H9 (cell line): Measurements from ENCODE around the gene FSTL4. TPM values are rescaled to one million over a fixed set of nuclear protein-coding genes. Genes with fewer than 3 reads are reported as not detected.

Source experiments
- DNase-seq: peaks from one replicate; pipeline ENCODE4 v3.0.0-alpha.2; 2017
- H2AFZ ChIP-seq: one replicate; pipeline ENCODE4 v1.6.1; 2013; ENCODE audit warnings: mild to moderate bottlenecking, low read length, control low read depth, moderate library complexity
- H2AK5ac ChIP-seq: 2 replicates; pipeline ENCODE4 v1.6.1; 2013; ENCODE audit warnings: low read length, control low read depth, mixed read lengths; ENCODE audit not compliant: insufficient read length
- H2BK120ac ChIP-seq: one replicate; pipeline ENCODE4 v1.6.1; 2013; ENCODE audit warnings: low read depth, mild to moderate bottlenecking, low read length, control low read depth, inconsistent platforms; ENCODE audit not compliant: poor library complexity, severe bottlenecking
- H2BK12ac ChIP-seq: 2 replicates; pipeline ENCODE4 v1.6.1; 2013; ENCODE audit warnings: low read length, control low read depth, mixed read lengths, low read depth; ENCODE audit not compliant: insufficient read length
- H2BK15ac ChIP-seq: 2 replicates; pipeline ENCODE4 v1.6.1; 2013; ENCODE audit warnings: low read depth, low read length, control low read depth
- H2BK20ac ChIP-seq: one replicate; pipeline ENCODE4 v1.6.1; 2013; ENCODE audit warnings: low read depth, mild to moderate bottlenecking, low read length, control low read depth, inconsistent platforms; ENCODE audit not compliant: poor library complexity, severe bottlenecking
- H2BK5ac ChIP-seq: 2 replicates; pipeline ENCODE4 v1.6.1; 2013; ENCODE audit warnings: low read length, control low read depth, mixed read lengths; ENCODE audit not compliant: insufficient read length
- H3K14ac ChIP-seq: 2 replicates; pipeline ENCODE4 v1.6.1; 2013; ENCODE audit warnings: low read length, control low read depth; ENCODE audit not compliant: insufficient read depth
- H3K18ac ChIP-seq: 2 replicates; pipeline ENCODE4 v1.6.1; 2013; ENCODE audit warnings: low read depth, mild to moderate bottlenecking, mixed read lengths, low read length, control low read depth; ENCODE audit not compliant: insufficient read length
- H3K23ac ChIP-seq: 2 replicates; pipeline ENCODE4 v1.6.1; 2013; ENCODE audit warnings: low read length, control low read depth, mixed read lengths, low read depth; ENCODE audit not compliant: insufficient read length
- H3K23me2 ChIP-seq: 2 replicates; pipeline ENCODE4 v1.6.1; 2013; ENCODE audit warnings: low read depth, mild to moderate bottlenecking, mixed read lengths, low read length, control low read depth; ENCODE audit not compliant: insufficient read length, poor library complexity, severe bottlenecking
- H3K27ac ChIP-seq: 2 replicates; pipeline ENCODE4 v1.5.1; 2013; ENCODE audit warnings: low read length, control low read depth, mixed read lengths, low read depth; ENCODE audit not compliant: insufficient read length
- H3K27me3 ChIP-seq: 2 replicates; pipeline ENCODE4 v1.6.1; 2013; ENCODE audit warnings: low read length, control low read depth, inconsistent platforms; ENCODE audit not compliant: insufficient read depth
- H3K4ac ChIP-seq: 2 replicates; pipeline ENCODE4 v1.6.1; 2013; ENCODE audit warnings: low read depth, mild to moderate bottlenecking, control low read depth, inconsistent platforms, low read length, moderate library complexity
- H3K4me1 ChIP-seq: 2 replicates; pipeline ENCODE4 v1.6.1; 2013; ENCODE audit warnings: low read length, control low read depth, inconsistent platforms; ENCODE audit not compliant: insufficient read depth
- H3K4me2 ChIP-seq: 2 replicates; pipeline ENCODE4 v1.6.1; 2013; ENCODE audit warnings: low read length, control low read depth, mixed read lengths; ENCODE audit not compliant: insufficient read length, insufficient read depth
- H3K56ac ChIP-seq: 2 replicates; pipeline ENCODE4 v1.6.1; 2013; ENCODE audit warnings: low read depth, mild to moderate bottlenecking, mixed read lengths, low read length, control low read depth; ENCODE audit not compliant: insufficient read length
- H3K79me1 ChIP-seq: 2 replicates; pipeline ENCODE4 v1.6.1; 2013; ENCODE audit warnings: low read depth, mild to moderate bottlenecking, moderate library complexity, low read length, control low read depth, inconsistent platforms; ENCODE audit not compliant: insufficient read depth, poor library complexity, severe bottlenecking
- H3K79me2 ChIP-seq: 2 replicates; pipeline ENCODE4 v1.6.1; 2013; ENCODE audit warnings: low read length, control low read depth, inconsistent platforms; ENCODE audit not compliant: insufficient read depth
- H3K9ac ChIP-seq: 2 replicates; pipeline ENCODE4 v1.6.1; 2013; ENCODE audit warnings: low read length, control low read depth, mixed read lengths; ENCODE audit not compliant: insufficient read length; ENCODE audit errors: extremely low read depth
- H3K9me3 ChIP-seq: one replicate; pipeline ENCODE4 v1.6.1; 2013; ENCODE audit warnings: low read depth, low read length, inconsistent platforms; ENCODE audit not compliant: control insufficient read depth
- H3T11ph ChIP-seq: one replicate; pipeline ENCODE4 v1.6.1; 2013; ENCODE audit warnings: mild to moderate bottlenecking, low read length, control low read depth, inconsistent platforms
- H4K20me1 ChIP-seq: one replicate; pipeline ENCODE4 v1.6.1; 2013; ENCODE audit not compliant: control insufficient read depth, insufficient read length, insufficient read depth
- H4K5ac ChIP-seq: 2 replicates; pipeline ENCODE4 v1.6.1; 2013; ENCODE audit warnings: low read depth, mild to moderate bottlenecking, mixed read lengths, low read length, control low read depth; ENCODE audit not compliant: insufficient read length
- H4K8ac ChIP-seq: replicated peaks from 2 replicates; pipeline ENCODE4 v1.6.1; 2013; ENCODE audit warnings: low read length, control low read depth, mixed read lengths, low read depth; ENCODE audit not compliant: insufficient read length
- H4K91ac ChIP-seq: 2 replicates; pipeline ENCODE4 v1.6.1; 2013; ENCODE audit warnings: low read depth, mild to moderate bottlenecking, moderate library complexity, mixed read lengths, low read length, control low read depth; ENCODE audit not compliant: insufficient read length
- H3K27ac Mint-ChIP-seq, 3 experiments: 2 replicates in 2 of 3; 3 replicates in 1 of 3; pipeline ENCODE4 v1.8.0; 2020 to 2021; ENCODE audit warnings: mixed read lengths in 3 of 3, mild to moderate bottlenecking in 1 of 3, moderate library complexity in 1 of 3
- H3K27me3 Mint-ChIP-seq: 2 replicates; pipeline ENCODE4 v1.8.0; 2021; ENCODE audit warnings: low read depth, mild to moderate bottlenecking, moderate library complexity, mixed read lengths
- H3K36me3 Mint-ChIP-seq, 3 experiments: 2 replicates in 2 of 3; 3 replicates in 1 of 3; pipeline ENCODE4 v1.8.0; 2020 to 2021; ENCODE audit warnings: low read depth in 3 of 3, mixed read lengths in 3 of 3; ENCODE audit not compliant: insufficient read depth in 1 of 3
- H3K4me1 Mint-ChIP-seq, 2 experiments: 2 replicates each; pipeline ENCODE4 v1.8.0; 2020; ENCODE audit warnings: mixed read lengths in 2 of 2
- H3K4me3 Mint-ChIP-seq, 2 experiments: 2 replicates in 1 of 2; 3 replicates in 1 of 2; pipeline ENCODE4 v1.8.0; 2020 to 2021; ENCODE audit warnings: mild to moderate bottlenecking in 2 of 2, mixed read lengths in 2 of 2, moderate library complexity in 1 of 2
- H3K9me3 Mint-ChIP-seq, 2 experiments: 2 replicates in 1 of 2; 3 replicates in 1 of 2; pipeline ENCODE4 v1.8.0; 2020; ENCODE audit warnings: mild to moderate bottlenecking in 2 of 2, mixed read lengths in 2 of 2, moderate library complexity in 1 of 2
- CTCF ChIP-seq: fragments of 200-600 bp; sonication (generic); conservative IDR thresholded peaks from 3 replicates; pipeline ENCODE4 v1.8.0; 2021; ENCODE audit warnings: antibody characterized with exemption, mild to moderate bottlenecking
- WGBS: extraction: QIAGEN DNeasy Blood & Tissue Kit; methylation state at CpG from one replicate; pipeline ENCODE4 v1.1.7; 2013; ENCODE audit warnings: missing lambda C conversion rate, low lambda C conversion rate, mixed read lengths; ENCODE audit not compliant: insufficient read length; ENCODE audit errors: extremely low coverage; 5-methylcytosine and 5-hydroxymethylcytosine counted together
- total RNA-seq: library from RNA; stranded (reverse); gene quantifications from 2 replicates; pipeline ENCODE4 v1.2.1, GENCODE V29; 2021

Gene FSTL4
- total RNA-seq, 1 experiment from 2014 or later = 5.7 TPM

- no peak overlapping the region for H4K91ac ChIP-seq
- H2BK20ac ChIP-seq = no peak overlapping the region
- no peak overlapping the region for H3K4ac ChIP-seq
- H2BK15ac ChIP-seq = no peak overlapping the region
- peaks cover 2% of the 10 kb centered on the region for H4K20me1 ChIP-seq
- no peak overlapping the region for H4K5ac ChIP-seq
- no CpG with 5 or more reads among the region's 4 CpGs for WGBS
- Mint-ChIP-seq H3K4me1 (peaks cover 47 to 49% of the 10 kb centered on the region in 2 experiments), H3K9me3 (peaks cover 2 to 3% of the 10 kb centered on the region in 2 experiments; a peak in 3 of 5 replicates), H3K27ac (no peak overlapping the region), H3K36me3 (peaks cover 0 to 2% (median 0%) of the 10 kb centered on the region in 3 experiments; a peak in 1 of 7 replicates), H3K27me3 (peaks cover 48% of the 10 kb centered on the region), H3K4me3 (no peak overlapping the region; a peak in 1 of 5 replicates)
- H3T11ph ChIP-seq = no peak overlapping the region
- no peak overlapping the region for H2BK5ac ChIP-seq
- H3K23me2 ChIP-seq = no peaks in the 10 kb centered on the region
- H3K14ac ChIP-seq = no peak overlapping the region
- no peak overlapping the region for H3K18ac ChIP-seq
- H4K8ac ChIP-seq = no peak overlapping the region
- H2AK5ac ChIP-seq = no peak overlapping the region
- no peaks in the 10 kb centered on the region for H3K79me1 ChIP-seq
- H3K9me3 ChIP-seq = no peaks in the 10 kb centered on the region
- H3K9ac ChIP-seq = no peak overlapping the region
- no peak overlapping the region for H3K27ac ChIP-seq
- no peaks in the 10 kb centered on the region for H3K79me2 ChIP-seq
- H2AFZ ChIP-seq = no peak overlapping the region
- no peak overlapping the region for H3K23ac ChIP-seq
- no peaks in the 10 kb centered on the region; the same call in 1 of the 2 replicates for H3K27me3 ChIP-seq
- TF ChIP-seq CTCF = no peak
- H2BK12ac ChIP-seq = no peak overlapping the region
- H3K56ac ChIP-seq = no peak overlapping the region
- H2BK120ac ChIP-seq = no peak overlapping the region
- H3K4me1 ChIP-seq = peaks cover 25% of the 10 kb centered on the region
- no peak for DNase-seq
- no peak overlapping the region for H3K4me2 ChIP-seq
Observed at GRCh38 chr5:133425764-133426163, 186.6 kb downstream of the FSTL4 start.
